ENCODE data around the gene HHAT. TPM values are rescaled to one million over a fixed set of nuclear protein-coding genes. Genes with fewer than 3 reads are reported as not detected.
A peak's percentile ranks its signal among the peaks of the same experiment; 100 is the strongest.

Gene HHAT
- total RNA-seq (under 1 TPM; 0.12 to 0.64 (median 0.17) TPM), polyA plus RNA-seq (under 1 TPM; 0.11 to 0.17 (median 0.16) TPM)
- long read RNA-seq, donor 1 = 0 reads
- long read RNA-seq, donor 2 = 0 reads

GRCh38 chr1:210328746-210329503 is at the start of gene HHAT:
TSS of gene HHAT (plus strand) at chr1:210328902. CDS start at chr1:210348976, 20,074 bp downstream.
- ATAC-seq (peak; percentile 72 to 93 (median 86)), DNase-seq (peak; percentile 86 to 90)
- intact Hi-C loops (cut with DNase I) = no loop called here
- H3K9me3 ChIP-seq = no peaks in the 10 kb centered on the region
- H3K27ac ChIP-seq = peak within 1 kb of the TSS; percentile 70
- 0 to 1% (median 1%) methylated on average over 87 to 89 of the region's 89 CpGs for WGBS, 3 donors
- TF ChIP-seq, protein P1, sequence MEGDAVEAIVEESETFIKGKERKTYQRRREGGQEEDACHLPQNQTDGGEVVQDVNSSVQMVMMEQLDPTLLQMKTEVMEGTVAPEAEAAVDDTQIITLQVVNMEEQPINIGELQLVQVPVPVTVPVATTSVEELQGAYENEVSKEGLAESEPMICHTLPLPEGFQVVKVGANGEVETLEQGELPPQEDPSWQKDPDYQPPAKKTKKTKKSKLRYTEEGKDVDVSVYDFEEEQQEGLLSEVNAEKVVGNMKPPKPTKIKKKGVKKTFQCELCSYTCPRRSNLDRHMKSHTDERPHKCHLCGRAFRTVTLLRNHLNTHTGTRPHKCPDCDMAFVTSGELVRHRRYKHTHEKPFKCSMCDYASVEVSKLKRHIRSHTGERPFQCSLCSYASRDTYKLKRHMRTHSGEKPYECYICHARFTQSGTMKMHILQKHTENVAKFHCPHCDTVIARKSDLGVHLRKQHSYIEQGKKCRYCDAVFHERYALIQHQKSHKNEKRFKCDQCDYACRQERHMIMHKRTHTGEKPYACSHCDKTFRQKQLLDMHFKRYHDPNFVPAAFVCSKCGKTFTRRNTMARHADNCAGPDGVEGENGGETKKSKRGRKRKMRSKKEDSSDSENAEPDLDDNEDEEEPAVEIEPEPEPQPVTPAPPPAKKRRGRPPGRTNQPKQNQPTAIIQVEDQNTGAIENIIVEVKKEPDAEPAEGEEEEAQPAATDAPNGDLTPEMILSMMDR (IDR thresholded peaks at IDR 0.05) = no peak
- no peaks in the 10 kb centered on the region for H3K36me3 ChIP-seq (ENCODE audit: insufficient read depth in 1 of 2, low read depth in 1 of 2)
- H3K4me3 ChIP-seq = peak within 1 kb of the TSS; percentile 81
- H3K27me3 ChIP-seq (ENCODE audit: insufficient read depth in 3 of 3, low read length in 2 of 3) = peaks cover 0 to 2% (median 0%) of the 10 kb centered on the region in 3 donors
- no peaks in the 10 kb centered on the region for H3K4me1 ChIP-seq

DNA sequence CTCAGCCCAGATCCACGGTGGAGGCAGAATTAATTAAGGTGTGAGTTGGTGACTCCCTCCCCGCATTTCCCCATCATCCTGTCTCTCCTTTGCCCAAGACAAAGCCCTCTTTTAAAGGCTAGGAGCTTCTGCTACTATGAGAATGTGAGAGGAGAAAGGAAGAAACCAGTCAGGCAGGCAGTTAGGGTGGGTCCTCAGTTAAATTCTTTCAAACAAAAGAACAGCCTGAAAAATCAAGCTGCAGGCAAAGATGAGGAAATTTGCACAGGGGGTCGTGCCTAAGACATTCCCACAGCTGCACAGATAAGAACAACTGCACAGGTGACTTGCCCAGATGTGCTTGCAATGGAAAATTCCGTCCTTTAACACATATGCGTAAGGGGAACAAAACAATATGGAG is 48.5 kb upstream of the HHAT start:
- Histone ChIP-seq H3K4me1 (no peaks in the 10 kb centered on the region), H3K9me3 (peaks cover 21% of the 10 kb centered on the region), H3K36me3 (ENCODE audit: insufficient read depth in 1 of 2, low read depth in 1 of 2) (no peaks in the 10 kb centered on the region), H3K27me3 (ENCODE audit: insufficient read depth in 3 of 3, low read length in 2 of 3) (peaks cover 0 to 13% (median 0%) of the 10 kb centered on the region in 3 donors), H3K4me3 (no peak overlapping the region), H3K27ac (no peak overlapping the region)
- TF ChIP-seq, protein P1 (IDR thresholded peaks at IDR 0.05) = no peak
- DNase-seq (no peak), ATAC-seq (no peak)
- intact Hi-C loops (cut with DNase I) = no loop called here
- WGBS, 3 donors = 77 to 83% (median 82%) methylated on average over 5 of the region's 5 CpGs

DNA sequence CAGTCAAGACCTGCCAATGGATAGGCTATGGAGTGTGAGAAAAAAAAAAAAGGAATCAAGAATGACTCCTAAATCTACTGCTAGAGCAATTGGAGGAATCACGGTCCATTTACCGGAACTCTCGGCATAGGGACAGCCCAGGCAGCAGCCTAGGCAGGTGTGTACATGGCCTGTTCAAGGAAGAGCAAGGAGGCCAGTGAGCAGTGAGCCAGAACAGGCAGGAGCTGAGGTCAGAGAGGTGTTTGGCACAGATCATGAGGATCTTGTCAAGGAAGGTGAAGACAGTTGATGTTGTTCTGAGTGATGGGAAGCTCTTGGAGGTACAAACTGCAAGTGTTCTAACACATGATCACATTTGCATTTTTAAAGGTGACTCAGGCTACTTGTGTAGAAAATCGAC is 40.6 kb upstream of the HHAT start:
- no peak for DNase-seq
- H3K4me3 ChIP-seq = no peak overlapping the region
- H3K27ac ChIP-seq = no peak overlapping the region
- intact Hi-C loops (cut with DNase I) = no loop called here
- peaks cover 0 to 5% (median 0%) of the 10 kb centered on the region in 3 donors for H3K27me3 ChIP-seq (ENCODE audit: insufficient read depth in 3 of 3, low read length in 2 of 3)
- ATAC-seq = no peak
- H3K9me3 ChIP-seq = no peaks in the 10 kb centered on the region
- TF ChIP-seq, protein P1 (IDR thresholded peaks at IDR 0.05) = no peak
- peaks cover 6% of the 10 kb centered on the region for H3K4me1 ChIP-seq
- WGBS, 3 donors = 86 to 95% (median 92%) methylated on average over 4 of the region's 4 CpGs
- no peaks in the 10 kb centered on the region for H3K36me3 ChIP-seq (ENCODE audit: insufficient read depth in 1 of 2, low read depth in 1 of 2)

DNA sequence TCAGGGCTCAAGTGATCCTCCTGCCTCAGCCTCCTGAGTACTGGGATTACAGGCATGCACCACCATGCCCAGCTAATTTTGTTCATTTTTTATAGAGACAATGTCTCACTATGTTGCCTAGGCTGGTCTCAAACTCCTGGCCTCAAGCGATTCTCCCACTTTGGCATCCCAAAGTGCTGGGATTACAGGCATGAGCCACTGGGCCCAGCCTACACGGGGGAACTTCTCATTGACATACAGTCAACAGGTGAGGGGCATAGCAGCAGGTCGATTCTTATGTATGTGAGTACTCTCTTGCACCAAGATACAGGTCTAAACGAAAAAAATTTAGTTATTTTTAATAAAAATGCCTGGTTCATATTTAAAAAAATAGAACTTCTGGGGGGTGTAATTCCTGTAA is 39.5 kb upstream of the HHAT start:
- Histone ChIP-seq H3K9me3 (no peaks in the 10 kb centered on the region), H3K27ac (no peak overlapping the region), H3K36me3 (ENCODE audit: insufficient read depth in 1 of 2, low read depth in 1 of 2) (no peaks in the 10 kb centered on the region), H3K4me1 (peaks cover 12% of the 10 kb centered on the region), H3K27me3 (ENCODE audit: insufficient read depth in 3 of 3, low read length in 2 of 3) (no peaks in the 10 kb centered on the region), H3K4me3 (no peak overlapping the region)
- ATAC-seq (no peak), DNase-seq (no peak)
- TF ChIP-seq, protein P1 (IDR thresholded peaks at IDR 0.05) = no peak
- intact Hi-C loops (cut with DNase I) = no loop called here
- WGBS, 3 donors = 75 to 83% (median 79%) methylated on average over 4 of the region's 4 CpGs
